GM23338 (cell line): Measurements from ENCODE around the gene SCN4B. TPM values are rescaled to one million over a fixed set of nuclear protein-coding genes. Genes with fewer than 3 reads are reported as not detected.

Source experiments
- CTCF ChIP-seq, 2 experiments: fragments of 200-600 bp in 1 of 2; sonication (generic) in 1 of 2; conservative IDR thresholded peaks; 2 replicates each; pipeline versions ENCODE4 v1.5.1 to v1.6.1; 2016 to 2017; ENCODE audit warnings: antibody characterized with exemption in 2 of 2, low read depth in 2 of 2, mild to moderate bottlenecking in 2 of 2, moderate library complexity in 1 of 2
- EZH2 ChIP-seq: fragments of 200-600 bp; sonication (generic); IDR thresholded peaks from one replicate; pipeline ENCODE4 v1.8.0; 2017; ENCODE audit warnings: antibody characterized with exemption, mild to moderate bottlenecking, low read depth; ENCODE audit not compliant: unreplicated experiment
- NANOG ChIP-seq: IDR thresholded peaks from 2 replicates; pipeline ENCODE4 v1.6.1; 2016; ENCODE audit warnings: antibody characterized with exemption, borderline replicate concordance
- STAT1 ChIP-seq: IDR thresholded peaks from one replicate; pipeline ENCODE4 v1.6.1; 2016; ENCODE audit warnings: antibody characterized with exemption; ENCODE audit not compliant: unreplicated experiment
- ZNF462 ChIP-seq: fragments of 250-450 bp; sonication (Bioruptor Pico); IDR thresholded peaks from 2 replicates; pipeline ENCODE4 v1.5.0; 2020; ENCODE audit warnings: mild to moderate bottlenecking, moderate library complexity
- polyA plus RNA-seq: library from polyadenylated mRNA; unstranded; fragments of >200 nt; fragmentation: Nextera tagmentation; extraction: Ambion mirVana; gene quantifications from 2 replicates; pipeline ENCODE4 v1.2.1, GENCODE V29; 2016
- total RNA-seq: library from RNA; depleted of rRNA; stranded (reverse); fragments of >200 nt; shearing (Covaris generic); gene quantifications from 2 replicates; pipeline ENCODE4 v1.2.3, GENCODE V29; 2014

The SCN4B gene
- total and polyA plus RNA-seq, 2 experiments from 2014 or later = 0.45 to 3.0 TPM

- no peak for TF ChIP-seq NANOG
- TF ChIP-seq STAT1 = no peak
- TF ChIP-seq CTCF (conservative IDR thresholded peaks at IDR 0.05; ENCODE audit: low read depth in 2 of 2) = peak; percentile 87 to 97
- TF ChIP-seq ZNF462 = no peak
- TF ChIP-seq EZH2 = peak; percentile 40
Measured at GRCh38 chr11:118145285-118146227, 7.1 kb downstream of the SCN4B start (continued).
